OCI-LY7 (cell line): Measurements from ENCODE around the gene SPSB2. TPM values are rescaled to one million over a fixed set of nuclear protein-coding genes. Genes with fewer than 3 reads are reported as not detected.

Experiments used
- Bru-seq: library from RNA; stranded (reverse); fragments of 400-500 nt; gene quantifications from one replicate; lab custom pipeline; 2021; lab: Mats Ljungman, UMichigan
- BruChase-seq, 2 experiments: library from RNA; stranded (reverse); fragments of 400-500 nt; gene quantifications; one replicate each; lab custom pipeline; 2021; lab: Mats Ljungman, UMichigan
- BruUV-seq: library from RNA; stranded (reverse); fragments of 400-500 nt; replicated peaks from 2 replicates; lab custom pipeline; 2021; lab: Mats Ljungman, UMichigan
- CTCF ChIA-PET: fragments of 300-600 bp; sonication (Branson Sonifier 250); formaldehyde crosslinking; loops from one replicate; lab custom pipeline; 2022; ENCODE audit warnings: antibody characterized with exemption; ENCODE audit not compliant: unreplicated experiment; lab: Charles Lee
- POLR2A ChIA-PET: fragments of 300-600 bp; sonication (Branson Sonifier 250); formaldehyde crosslinking; loops from one replicate; lab custom pipeline; 2022; ENCODE audit warnings: antibody characterized with exemption; lab: Charles Lee
- DNase-seq: peaks from one replicate; pipeline ENCODE4 v3.0.0-alpha.2; 2015; ENCODE audit warnings: low spot score
- H2AFZ ChIP-seq: fragments of 200-600 bp; sonication (generic), shearing (Covaris generic); 2 replicates; pipeline ENCODE4 v1.6.1; 2014; ENCODE audit warnings: mild to moderate bottlenecking, antibody characterized with exemption, low read length, moderate library complexity
- H3K27ac ChIP-seq: fragments of 200-600 bp; sonication (generic); 2 replicates; pipeline ENCODE4 v1.5.1; 2014; ENCODE audit warnings: mixed run types, low read depth, mild to moderate bottlenecking, moderate library complexity, low read length, inconsistent platforms; ENCODE audit not compliant: poor library complexity, severe bottlenecking
- H3K36me3 ChIP-seq: fragments of 200-600 bp; sonication (generic); 2 replicates; pipeline ENCODE4 v1.6.1; 2014; ENCODE audit warnings: mild to moderate bottlenecking, antibody characterized with exemption, low read length, moderate library complexity, mixed read lengths; ENCODE audit not compliant: insufficient read depth
- H3K4me1 ChIP-seq: fragments of 200-600 bp; sonication (generic); 2 replicates; pipeline ENCODE4 v1.5.1; 2014; ENCODE audit warnings: mild to moderate bottlenecking, low read length; ENCODE audit not compliant: insufficient read depth, poor library complexity, severe bottlenecking
- H3K4me2 ChIP-seq: fragments of 200-600 bp; sonication (generic); 2 replicates; pipeline ENCODE4 v1.6.1; 2014; ENCODE audit warnings: mild to moderate bottlenecking, low read length
- H3K4me3 ChIP-seq: fragments of 200-600 bp; sonication (generic); 2 replicates; pipeline ENCODE4 v1.5.1; 2014; ENCODE audit warnings: mild to moderate bottlenecking, low read depth, low read length; ENCODE audit not compliant: poor library complexity, severe bottlenecking
- H3K79me2 ChIP-seq: fragments of 200-600 bp; sonication (generic); 2 replicates; pipeline ENCODE4 v1.6.1; 2016; ENCODE audit warnings: low read depth, mild to moderate bottlenecking, low read length, moderate library complexity, mixed read lengths; ENCODE audit not compliant: insufficient read depth
- H3K9me2 ChIP-seq: fragments of 200-600 bp; sonication (generic); 2 replicates; pipeline ENCODE4 v1.6.1; 2016; ENCODE audit warnings: mild to moderate bottlenecking, low read length, mixed read lengths; ENCODE audit not compliant: insufficient read depth
- H3K9me3 ChIP-seq: fragments of 200-600 bp; sonication (generic); 2 replicates; pipeline ENCODE4 v1.6.1; 2014; ENCODE audit warnings: mild to moderate bottlenecking, mixed run types, low read length, mixed read lengths
- H4K20me1 ChIP-seq: fragments of 200-600 bp; sonication (generic); 2 replicates; pipeline ENCODE4 v1.6.1; 2014; ENCODE audit warnings: mild to moderate bottlenecking, antibody characterized with exemption, low read length, moderate library complexity, mixed read lengths; ENCODE audit not compliant: insufficient read depth
- EZH2phosphoT487 ChIP-seq: fragments of 200-600 bp; sonication (generic); IDR thresholded peaks from 2 replicates; pipeline ENCODE4 v1.6.1; 2018; ENCODE audit warnings: low read depth, borderline replicate concordance, mild to moderate bottlenecking, mixed run types, antibody characterized with exemption, low read length, moderate library complexity, mixed read lengths
- intact Hi-C: fragments of 100-400 bp; cut with micrococcal nuclease; formaldehyde crosslinking; loops from one replicate; pipeline ENCODE4 v1.10.0; 2022; ENCODE audit not compliant: unreplicated experiment
- long read RNA-seq: library from polyadenylated mRNA; stranded (forward); transcript quantifications from one replicate; pipeline ENCODE4 v2.0.0, GENCODE V29; 2022
- total RNA-seq, 2 experiments: library from RNA; depleted of rRNA in 1 of 2; stranded (reverse); fragments of >200 nt in 1 of 2; shearing (Covaris generic) in 1 of 2; gene quantifications; 2 replicates each; pipeline ENCODE4 v1.2.3, GENCODE V29; 2014 to 2022
- TF ChIP-seq, protein P1 (sequence below): fragments of 200-600 bp; sonication (generic); conservative IDR thresholded peaks from 2 replicates; pipeline ENCODE4 v1.5.1; 2014; ENCODE audit warnings: mild to moderate bottlenecking, antibody characterized with exemption, low read length, moderate library complexity, mixed read lengths

SPSB2 gene, protein sequence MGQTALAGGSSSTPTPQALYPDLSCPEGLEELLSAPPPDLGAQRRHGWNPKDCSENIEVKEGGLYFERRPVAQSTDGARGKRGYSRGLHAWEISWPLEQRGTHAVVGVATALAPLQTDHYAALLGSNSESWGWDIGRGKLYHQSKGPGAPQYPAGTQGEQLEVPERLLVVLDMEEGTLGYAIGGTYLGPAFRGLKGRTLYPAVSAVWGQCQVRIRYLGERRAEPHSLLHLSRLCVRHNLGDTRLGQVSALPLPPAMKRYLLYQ
- 7.8 and 8.3 TPM in 2 replicates for total RNA-seq (2014; rRNA removed; shearing (Covaris generic))
- 8.5 and 10.8 TPM in 2 replicates for total RNA-seq (2022)
- percentile 54 among the genes with signal in this experiment for Bru-seq, nascent RNA
- BruChase-seq, experiment 1, labeled RNA remaining after a 6-hour chase: percentile 44 among the genes with signal in this experiment
- percentile 47 among the genes with signal in this experiment for BruChase-seq, experiment 2, labeled RNA remaining after a 2-hour chase
- long read RNA-seq, partial matches to known transcripts: 4 of 6 reads
- long read RNA-seq, other reads (novel, unspliced or antisense): 2 of 6 reads

DNA sequence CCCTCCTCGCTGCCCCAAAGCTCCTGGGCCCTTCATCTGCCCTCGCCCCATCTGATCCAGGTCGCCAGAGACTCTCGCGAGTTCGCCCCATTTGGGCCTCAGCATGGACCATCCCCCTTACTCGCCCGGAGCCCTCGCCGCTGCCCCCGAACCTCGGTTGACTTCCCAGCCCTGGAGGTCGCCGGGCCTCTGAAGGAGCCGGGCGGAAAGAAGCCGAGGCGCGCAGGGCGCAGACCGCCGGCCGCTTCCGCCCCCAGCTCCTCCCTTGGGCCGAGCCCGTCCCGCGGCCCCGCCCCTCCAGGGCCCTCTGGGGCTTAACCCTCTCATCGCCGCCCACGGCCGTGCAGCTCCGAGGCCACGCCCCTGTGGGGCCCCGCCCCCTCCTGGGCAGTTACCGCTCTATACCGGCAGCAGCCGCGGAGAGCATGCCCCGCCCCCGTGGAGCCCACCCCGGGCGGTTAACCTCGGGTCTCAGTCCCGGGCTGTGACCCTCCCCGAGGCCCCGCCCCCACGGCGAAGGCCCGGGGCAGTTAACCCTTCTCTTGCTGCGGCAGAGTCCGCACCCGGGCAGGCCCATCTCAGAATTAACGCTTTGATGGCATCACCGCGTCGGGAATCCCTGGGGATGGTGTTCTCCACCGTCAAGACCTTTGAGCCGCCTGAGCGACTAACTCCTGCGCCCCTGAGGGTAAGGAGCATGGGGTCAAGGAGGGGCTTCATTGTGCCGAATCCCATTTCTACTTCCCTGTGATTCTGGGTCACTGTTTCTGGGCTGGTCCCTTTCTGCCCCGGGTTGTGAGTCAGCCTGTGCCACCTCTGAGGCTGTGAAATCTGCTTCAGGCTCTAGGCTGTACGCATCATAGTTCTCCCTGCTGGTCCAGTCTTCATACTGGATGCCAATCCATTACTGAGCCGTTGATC is at the start of gene SPSB2:
TSS of gene SPSB2 (minus strand) at position 210 of the 921 bp plus-strand sequence. CDS start 402 bp downstream, outside the sequence.
- POLR2A ChIA-PET: interaction anchor here (0.7 to 2.6 kb wide), 15 partner anchors 9 to 149 kb away, joined by 3 to 19 read pairs (median 3); partner anchors contain the start of genes C12orf57, CDCA3, LPCAT3 and RNU7-1
- H3K79me2 ChIP-seq: peaks cover 17% of the 10 kb centered on the region; the same call in 1 of the 2 replicates
- no peak for TF ChIP-seq EZH2phosphoT487
- TF ChIP-seq, protein P1, sequence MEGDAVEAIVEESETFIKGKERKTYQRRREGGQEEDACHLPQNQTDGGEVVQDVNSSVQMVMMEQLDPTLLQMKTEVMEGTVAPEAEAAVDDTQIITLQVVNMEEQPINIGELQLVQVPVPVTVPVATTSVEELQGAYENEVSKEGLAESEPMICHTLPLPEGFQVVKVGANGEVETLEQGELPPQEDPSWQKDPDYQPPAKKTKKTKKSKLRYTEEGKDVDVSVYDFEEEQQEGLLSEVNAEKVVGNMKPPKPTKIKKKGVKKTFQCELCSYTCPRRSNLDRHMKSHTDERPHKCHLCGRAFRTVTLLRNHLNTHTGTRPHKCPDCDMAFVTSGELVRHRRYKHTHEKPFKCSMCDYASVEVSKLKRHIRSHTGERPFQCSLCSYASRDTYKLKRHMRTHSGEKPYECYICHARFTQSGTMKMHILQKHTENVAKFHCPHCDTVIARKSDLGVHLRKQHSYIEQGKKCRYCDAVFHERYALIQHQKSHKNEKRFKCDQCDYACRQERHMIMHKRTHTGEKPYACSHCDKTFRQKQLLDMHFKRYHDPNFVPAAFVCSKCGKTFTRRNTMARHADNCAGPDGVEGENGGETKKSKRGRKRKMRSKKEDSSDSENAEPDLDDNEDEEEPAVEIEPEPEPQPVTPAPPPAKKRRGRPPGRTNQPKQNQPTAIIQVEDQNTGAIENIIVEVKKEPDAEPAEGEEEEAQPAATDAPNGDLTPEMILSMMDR: no peak

DNA sequence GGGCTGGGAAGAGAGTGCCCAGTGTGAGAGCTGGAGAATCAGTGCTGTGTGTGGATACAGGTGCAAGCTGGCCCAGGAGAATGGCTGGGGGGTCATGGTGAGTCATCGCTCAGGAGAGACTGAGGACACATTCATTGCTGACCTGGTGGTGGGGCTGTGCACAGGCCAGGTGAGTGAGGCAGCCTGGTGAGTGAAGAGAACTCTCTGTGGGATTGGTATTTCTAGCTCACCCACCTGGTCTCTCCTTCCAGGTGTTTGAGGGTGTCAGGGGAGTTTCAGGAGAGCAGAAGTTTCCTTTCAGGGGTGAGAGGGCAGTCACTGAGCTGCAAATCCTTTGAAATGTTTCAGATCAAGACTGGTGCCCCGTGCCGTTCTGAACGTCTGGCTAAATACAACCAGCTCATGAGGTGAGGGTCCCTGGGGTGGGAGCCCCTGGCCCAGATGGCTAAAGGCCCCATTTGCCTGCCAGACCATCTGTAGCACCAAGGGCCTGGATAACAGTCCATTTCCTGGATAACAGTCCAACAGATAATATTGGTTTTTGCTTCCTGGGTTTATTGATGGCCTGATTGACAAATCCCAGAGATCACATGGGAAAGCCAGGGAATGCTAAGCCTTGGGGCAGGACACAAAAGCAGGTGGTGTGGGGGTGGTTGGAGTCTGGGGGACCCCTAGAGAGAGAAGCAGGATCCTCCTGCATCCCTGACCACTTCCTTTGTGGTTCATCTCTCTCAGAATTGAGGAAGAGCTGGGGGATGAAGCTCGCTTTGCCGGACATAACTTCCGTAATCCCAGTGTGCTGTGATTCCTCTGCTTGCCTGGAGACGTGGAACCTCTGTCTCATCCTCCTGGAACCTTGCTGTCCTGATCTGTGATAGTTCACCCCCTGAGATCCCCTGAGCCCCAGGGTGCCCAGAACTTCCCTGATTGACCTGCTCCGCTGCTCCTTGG is 49.2 kb upstream of the SPSB2 start:
- Histone ChIP-seq H3K79me2 (no peaks in the 10 kb centered on the region), H3K4me1 (peaks cover 61% of the 10 kb centered on the region), H3K36me3 (peaks cover 5% of the 10 kb centered on the region; the same call in 1 of the 2 replicates), H3K4me2 (peak overlapping the region; percentile 77), H4K20me1 (no peaks in the 10 kb centered on the region), H3K9me2 (no peaks in the 10 kb centered on the region), H3K4me3 (peak overlapping the region; percentile 55), H3K9me3 (no peaks in the 10 kb centered on the region), H3K27ac (peak overlapping the region; percentile 89), H2AFZ (no peak overlapping the region)
- ChIA-PET POLR2A (interaction anchor here (0.6 to 1.7 kb wide), 13 partner anchors 14 to 352 kb away, joined by 3 to 8 read pairs (median 5); partner anchors contain the start of genes C12orf57, RNU7-1 and SPSB2), CTCF (interaction anchor here (1.2 to 1.3 kb wide), 3 partner anchors 31 to 49 kb away, joined by 3 to 4 read pairs (median 3); partner anchors contain the start of gene SPSB2)
- TF ChIP-seq, protein P1: peak; percentile 62
- no peak for TF ChIP-seq EZH2phosphoT487
- intact Hi-C loops: loop anchor here (1.0 to 2.0 kb wide), 2 partner anchors 31 to 43 kb away; no protein-coding TSS in a partner anchor
- no TSS peak for BruUV-seq
- peak; percentile 92 for DNase-seq

More for the DNA sequence above, at the start of gene SPSB2:
- H4K20me1 ChIP-seq: 0 out of 2 replicates have a peak, but pooled peaks cover 10% of the 10 kb centered on the region
- peaks cover 47% of the 10 kb centered on the region for H3K4me1 ChIP-seq
- peak within 1 kb of the TSS; percentile 77 for H3K4me3 ChIP-seq
- peaks cover 46% of the 10 kb centered on the region for H3K36me3 ChIP-seq
- no peaks in the 10 kb centered on the region for H3K9me3 ChIP-seq
- no TSS peak for BruUV-seq
- no peaks in the 10 kb centered on the region for H3K9me2 ChIP-seq
- intact Hi-C loops: loop anchor here (1.0 to 5.0 kb wide), 8 partner anchors 18 to 319 kb away; partner anchors contain the start of genes C1RL, ENO2, LPCAT3 and USP5
- H3K27ac ChIP-seq: peak within 1 kb of the TSS; percentile 68
- H3K4me2 ChIP-seq: peak within 1 kb of the TSS; percentile 99
- DNase-seq: peak; percentile 100
- H2AFZ ChIP-seq: peak within 1 kb of the TSS; percentile 78
- CTCF ChIA-PET: interaction anchor here (0.6 to 2.8 kb wide), 9 partner anchors 9 to 64 kb away, joined by 3 to 17 read pairs (median 4); partner anchors contain the start of genes CDCA3 and USP5
